KMS-11 (cell line): ENCODE results near the gene UBE4B.

ENCODE experiments used
- H2AFZ ChIP-seq: fragments of 200-600 bp; sonication (generic); 2 replicates; pipeline ENCODE4 v1.6.1; 2016; ENCODE audit warnings: antibody characterized with exemption, mixed run types, low read depth
- H3K27ac ChIP-seq: fragments of 200-600 bp; sonication (generic); 2 replicates; pipeline ENCODE4 v1.6.1; 2016; ENCODE audit warnings: mild to moderate bottlenecking, mixed run types
- H3K27me3 ChIP-seq: fragments of 200-600 bp; sonication (generic); 2 replicates; pipeline ENCODE4 v1.6.1; 2017; ENCODE audit warnings: mild to moderate bottlenecking, low read depth, mixed run types, moderate library complexity; ENCODE audit not compliant: insufficient read depth
- H3K36me3 ChIP-seq: fragments of 200-600 bp; sonication (generic); 2 replicates; pipeline ENCODE4 v1.6.1; 2017; ENCODE audit warnings: mild to moderate bottlenecking, mixed run types; ENCODE audit not compliant: insufficient read depth
- H3K4me1 ChIP-seq: fragments of 200-600 bp; sonication (generic); 2 replicates; pipeline ENCODE4 v1.6.1; 2016; ENCODE audit warnings: mild to moderate bottlenecking, low read depth, mixed run types; ENCODE audit not compliant: poor library complexity, severe bottlenecking
- H3K4me2 ChIP-seq: fragments of 200-600 bp; sonication (generic); 2 replicates; pipeline ENCODE4 v1.7.0; 2016; ENCODE audit warnings: mild to moderate bottlenecking, mixed run types
- H3K4me3 ChIP-seq: fragments of 200-600 bp; sonication (generic); IDR thresholded peaks from 2 replicates; pipeline ENCODE4 v1.6.1; 2017; ENCODE audit warnings: low read depth, low read length, mixed read lengths; ENCODE audit not compliant: insufficient read depth
- H3K79me2 ChIP-seq: fragments of 200-600 bp; sonication (generic); 2 replicates; pipeline ENCODE4 v1.6.1; 2016; ENCODE audit warnings: low read depth, mixed run types; ENCODE audit not compliant: insufficient read depth
- H3K9ac ChIP-seq: fragments of 200-600 bp; sonication (generic); 2 replicates; pipeline ENCODE4 v1.6.1; 2016; ENCODE audit warnings: mild to moderate bottlenecking, mixed run types
- H4K20me1 ChIP-seq: fragments of 200-600 bp; sonication (generic); 2 replicates; pipeline ENCODE4 v1.6.1; 2016; ENCODE audit warnings: mild to moderate bottlenecking, mixed run types; ENCODE audit not compliant: insufficient read depth
- CTCF ChIP-seq: fragments of 200-600 bp; sonication (generic); conservative IDR thresholded peaks from 2 replicates; pipeline ENCODE4 v1.6.1; 2017; ENCODE audit warnings: low read depth, mild to moderate bottlenecking, antibody characterized with exemption, low read length, moderate library complexity, mixed read lengths

The UBE4B gene

GRCh38 chr1:10087210-10087609 is 54.5 kb downstream of the UBE4B start:
- no peaks in the 10 kb centered on the region for H3K4me1 ChIP-seq
- no peak overlapping the region for H3K4me2 ChIP-seq
- no peak overlapping the region for H3K9ac ChIP-seq
- H3K4me3 ChIP-seq, result no peak overlapping the region
- H3K79me2 ChIP-seq, result peaks cover 8% of the 10 kb centered on the region; the same call in 1 of the 2 replicates
- H2AFZ ChIP-seq, result no peak overlapping the region
- no peaks in the 10 kb centered on the region for H4K20me1 ChIP-seq
- H3K27ac ChIP-seq, result no peak overlapping the region
- no peak for TF ChIP-seq CTCF
- H3K27me3 ChIP-seq, result no peaks in the 10 kb centered on the region
- H3K36me3 ChIP-seq, result no peaks in the 10 kb centered on the region

GRCh38 chr1:10101929-10102328 is 69.2 kb downstream of the UBE4B start:
- no peaks in the 10 kb centered on the region for H4K20me1 ChIP-seq
- no peaks in the 10 kb centered on the region; the same call in 1 of the 2 replicates for H3K79me2 ChIP-seq
- no peak overlapping the region for H3K9ac ChIP-seq
- no peak overlapping the region for H2AFZ ChIP-seq
- no peaks in the 10 kb centered on the region for H3K27me3 ChIP-seq
- no peaks in the 10 kb centered on the region for H3K4me1 ChIP-seq
- peaks cover 3% of the 10 kb centered on the region; the same call in 1 of the 2 replicates for H3K36me3 ChIP-seq
- TF ChIP-seq CTCF, result no peak
- H3K4me3 ChIP-seq, result no peak overlapping the region
- H3K27ac ChIP-seq, result no peak overlapping the region
- H3K4me2 ChIP-seq, result no peak overlapping the region

GRCh38 chr1:10103193-10103592 is 70.4 kb downstream of the UBE4B start:
- peaks cover 3% of the 10 kb centered on the region; the same call in 1 of the 2 replicates for H3K36me3 ChIP-seq
- no peaks in the 10 kb centered on the region for H3K27me3 ChIP-seq
- no peaks in the 10 kb centered on the region for H3K4me1 ChIP-seq
- no peaks in the 10 kb centered on the region for H4K20me1 ChIP-seq
- TF ChIP-seq CTCF, result no peak
- no peak overlapping the region for H3K9ac ChIP-seq
- H2AFZ ChIP-seq, result no peak overlapping the region
- H3K79me2 ChIP-seq, result no peaks in the 10 kb centered on the region; the same call in 1 of the 2 replicates
- no peak overlapping the region for H3K27ac ChIP-seq
- H3K4me3 ChIP-seq, result no peak overlapping the region
- no peak overlapping the region for H3K4me2 ChIP-seq

GRCh38 chr1:10104834-10105233 is 72.1 kb downstream of the UBE4B start:
- peaks cover 3% of the 10 kb centered on the region; the same call in 1 of the 2 replicates for H3K36me3 ChIP-seq
- H4K20me1 ChIP-seq, result no peaks in the 10 kb centered on the region
- H3K27ac ChIP-seq, result no peak overlapping the region
- no peaks in the 10 kb centered on the region for H3K27me3 ChIP-seq
- H3K79me2 ChIP-seq, result no peaks in the 10 kb centered on the region; the same call in 1 of the 2 replicates
- H3K4me2 ChIP-seq, result no peak overlapping the region
- no peak overlapping the region for H3K9ac ChIP-seq
- TF ChIP-seq CTCF, result no peak
- H3K4me3 ChIP-seq, result no peak overlapping the region
- no peaks in the 10 kb centered on the region for H3K4me1 ChIP-seq
- no peak overlapping the region for H2AFZ ChIP-seq
